GM12801 (cell line): ENCODE results near the gene ZBTB5.

Source experiments
- TF ChIP-seq, protein P1 (sequence below): IDR thresholded peaks from one replicate; pipeline ENCODE4 v1.5.1; 2011; ENCODE audit warnings: control low read depth; ENCODE audit not compliant: insufficient read length; ENCODE audit errors: extremely low read depth

Gene ZBTB5

DNA sequence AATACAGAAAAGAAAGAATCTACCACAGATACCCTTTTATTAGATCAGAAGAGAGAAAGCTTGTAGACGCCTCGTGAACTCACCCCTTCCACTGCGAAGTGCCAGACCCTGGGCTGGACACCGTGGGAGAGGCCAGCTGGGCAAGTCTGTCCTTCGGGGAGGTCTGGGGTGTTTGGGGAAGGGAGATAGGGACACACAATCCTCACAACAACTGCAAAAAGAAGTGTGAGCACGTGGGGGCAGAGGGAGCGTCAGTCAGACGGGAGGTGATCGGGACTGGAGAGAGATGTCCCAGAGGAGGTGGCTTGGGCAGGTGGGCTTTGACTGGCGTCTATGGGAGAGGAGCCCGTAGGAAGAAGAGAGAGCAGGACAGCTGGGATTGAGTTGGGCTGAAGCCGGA, 70.0 kb downstream of the ZBTB5 start:
- TF ChIP-seq, protein P1, sequence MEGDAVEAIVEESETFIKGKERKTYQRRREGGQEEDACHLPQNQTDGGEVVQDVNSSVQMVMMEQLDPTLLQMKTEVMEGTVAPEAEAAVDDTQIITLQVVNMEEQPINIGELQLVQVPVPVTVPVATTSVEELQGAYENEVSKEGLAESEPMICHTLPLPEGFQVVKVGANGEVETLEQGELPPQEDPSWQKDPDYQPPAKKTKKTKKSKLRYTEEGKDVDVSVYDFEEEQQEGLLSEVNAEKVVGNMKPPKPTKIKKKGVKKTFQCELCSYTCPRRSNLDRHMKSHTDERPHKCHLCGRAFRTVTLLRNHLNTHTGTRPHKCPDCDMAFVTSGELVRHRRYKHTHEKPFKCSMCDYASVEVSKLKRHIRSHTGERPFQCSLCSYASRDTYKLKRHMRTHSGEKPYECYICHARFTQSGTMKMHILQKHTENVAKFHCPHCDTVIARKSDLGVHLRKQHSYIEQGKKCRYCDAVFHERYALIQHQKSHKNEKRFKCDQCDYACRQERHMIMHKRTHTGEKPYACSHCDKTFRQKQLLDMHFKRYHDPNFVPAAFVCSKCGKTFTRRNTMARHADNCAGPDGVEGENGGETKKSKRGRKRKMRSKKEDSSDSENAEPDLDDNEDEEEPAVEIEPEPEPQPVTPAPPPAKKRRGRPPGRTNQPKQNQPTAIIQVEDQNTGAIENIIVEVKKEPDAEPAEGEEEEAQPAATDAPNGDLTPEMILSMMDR = no peak

DNA sequence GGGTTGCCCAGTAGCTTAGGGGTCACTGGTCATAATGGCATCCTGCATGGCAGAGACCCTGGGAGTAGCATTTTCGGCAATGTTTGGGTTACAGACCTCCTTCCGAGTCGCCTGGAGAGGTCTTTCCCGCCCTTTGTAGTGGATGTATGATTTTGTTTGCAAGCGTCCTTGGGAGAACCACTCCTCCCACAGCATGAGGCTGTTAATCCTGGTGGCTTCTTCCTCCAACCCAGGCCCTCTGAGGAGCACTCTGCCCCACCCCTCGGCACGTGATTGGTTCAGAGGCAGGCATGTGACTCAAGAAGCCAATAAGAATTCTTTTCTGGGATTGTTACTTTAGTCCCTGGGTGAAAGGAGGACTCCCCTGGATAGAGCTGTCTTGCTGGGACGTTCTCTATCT, 73.0 kb downstream of the ZBTB5 start:
- TF ChIP-seq, protein P1 = no peak

DNA sequence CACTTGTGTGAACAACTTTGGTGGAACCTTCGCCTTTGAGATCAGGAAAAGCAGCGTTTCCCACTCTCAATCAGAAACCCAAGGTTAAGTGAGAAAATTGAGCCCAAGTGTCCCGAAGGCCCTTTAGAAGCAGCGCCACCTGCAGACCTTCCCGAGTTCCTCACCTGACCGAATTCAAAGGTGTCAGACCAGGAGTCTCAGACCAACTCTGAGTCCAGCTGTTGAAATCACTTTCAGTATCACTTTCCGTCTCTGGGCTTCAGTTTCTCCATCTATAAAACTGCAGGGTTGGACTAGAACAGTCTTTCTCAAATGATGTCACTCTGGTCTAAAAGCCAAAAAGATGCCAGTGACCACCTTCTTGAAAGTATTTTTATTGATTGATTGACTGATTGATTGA, 74.5 kb downstream of the ZBTB5 start:
- TF ChIP-seq, protein P1 = no peak
